ENCODE measurements around the gene GRIK1. TPM values are rescaled to one million over a fixed set of nuclear protein-coding genes. Genes with fewer than 3 reads are reported as not detected.
"Not testable (repeated sequence)": the region's sequence is repeated elsewhere in the genome, so short reads cannot be mapped to it uniquely, and the experiment has no call there.

GRIK1 gene
- total and polyA plus RNA-seq, 4 donors: not detected

DNA sequence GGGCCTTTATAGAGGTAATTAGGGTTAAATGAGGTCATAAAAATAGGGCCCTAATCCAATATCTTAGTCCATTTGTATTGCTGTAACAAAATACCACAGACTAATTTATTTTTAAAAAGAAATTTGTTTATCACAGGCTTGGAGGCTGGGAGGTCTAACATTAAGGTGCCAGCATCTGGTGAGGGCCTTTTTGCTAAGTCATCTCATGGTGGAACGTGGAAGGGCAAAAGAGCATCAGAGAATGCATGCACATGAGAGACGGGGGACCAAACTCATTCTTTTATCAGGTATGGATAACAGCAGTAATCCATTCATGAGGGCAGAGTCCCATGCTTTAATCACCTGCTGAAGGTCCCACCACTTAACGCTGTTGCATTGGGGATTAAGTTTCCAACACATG is 313.8 kb downstream of the GRIK1 start:
- Histone ChIP-seq H3K9me3 (ENCODE audit: control insufficient read depth, low read length) (no peaks in the 10 kb centered on the region), H3K27me3 (ENCODE audit: control insufficient read depth in 1 of 2, insufficient read depth in 2 of 2, low read length in 1 of 2) (no peaks in the 10 kb centered on the region), H3K4me1 (ENCODE audit: control insufficient read depth in 1 of 2, insufficient read depth in 2 of 2, low read length in 2 of 2) (no peaks in the 10 kb centered on the region), H3K27ac (ENCODE audit: low read depth in 1 of 2, low read length in 2 of 2) (no peak overlapping the region), H3K4me3 (ENCODE audit: low read length in 2 of 2) (no peak overlapping the region), H3K36me3 (ENCODE audit: control insufficient read depth in 1 of 2, insufficient read depth in 2 of 2, low read length in 1 of 2) (no peaks in the 10 kb centered on the region)
- ATAC-seq (ENCODE audit: low FRiP score): no peak
- intact Hi-C loops (cut with DNase I): no loop called here
- no peak for DNase-seq
- 97 to 99% methylated on average over 3 of the region's 3 CpGs for WGBS, 2 donors

DNA sequence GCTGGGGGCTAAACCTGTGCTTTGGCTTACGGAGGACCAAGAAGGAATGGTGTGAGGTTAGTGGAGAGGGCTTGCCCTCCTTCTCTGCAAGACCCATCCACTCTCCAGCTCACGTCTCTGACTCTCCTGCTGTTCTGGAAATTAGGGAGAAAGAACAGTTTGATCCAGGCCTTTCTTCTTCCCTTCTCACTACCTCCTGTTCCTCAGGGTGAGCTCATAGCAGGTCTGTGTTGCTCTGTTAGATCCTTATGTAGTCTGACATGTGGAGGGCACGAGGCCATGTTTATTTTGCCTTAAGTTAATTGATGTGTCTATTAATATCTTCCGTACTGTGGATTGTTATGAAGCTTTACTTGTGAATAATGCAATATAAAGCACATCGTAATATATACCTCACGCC is 315.0 kb downstream of the GRIK1 start:
- Histone ChIP-seq H3K27me3 (ENCODE audit: control insufficient read depth in 1 of 2, insufficient read depth in 2 of 2, low read length in 1 of 2) (no peaks in the 10 kb centered on the region), H3K4me1 (ENCODE audit: control insufficient read depth in 1 of 2, insufficient read depth in 2 of 2, low read length in 2 of 2) (no peaks in the 10 kb centered on the region), H3K9me3 (ENCODE audit: control insufficient read depth, low read length) (no peaks in the 10 kb centered on the region), H3K36me3 (ENCODE audit: control insufficient read depth in 1 of 2, insufficient read depth in 2 of 2, low read length in 1 of 2) (no peaks in the 10 kb centered on the region), H3K4me3 (ENCODE audit: low read length in 2 of 2) (no peak overlapping the region), H3K27ac (ENCODE audit: low read depth in 1 of 2, low read length in 2 of 2) (no peak overlapping the region)
- DNase-seq (no peak), ATAC-seq (ENCODE audit: low FRiP score) (no peak)
- WGBS, 2 donors: 89 to 92% methylated on average over 5 to 6 of the region's 6 CpGs
- intact Hi-C loops (cut with DNase I): no loop called here

DNA sequence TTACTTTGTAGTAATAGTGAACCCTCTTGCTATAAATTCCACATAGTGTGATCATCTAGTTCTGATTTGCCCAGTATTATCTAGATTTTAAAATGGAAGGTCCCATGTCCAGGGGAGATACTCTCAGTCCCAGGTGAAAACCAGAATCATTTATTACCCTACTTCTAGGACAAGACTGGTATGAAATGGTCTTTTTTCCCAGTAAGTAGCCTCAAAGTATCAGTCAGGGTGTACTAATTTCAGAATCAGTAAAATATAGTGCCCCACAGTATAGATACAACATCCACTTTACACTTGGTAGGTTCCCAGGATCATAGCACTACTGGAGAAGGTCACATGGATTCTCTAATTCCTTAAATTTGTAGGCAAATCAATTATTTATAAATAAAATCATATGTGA is 318.3 kb downstream of the GRIK1 start:
- no peaks in the 10 kb centered on the region for H3K4me1 ChIP-seq (ENCODE audit: control insufficient read depth in 1 of 2, insufficient read depth in 2 of 2, low read length in 2 of 2)
- DNase-seq: no peak
- intact Hi-C loops (cut with DNase I): no loop called here
- no peaks in the 10 kb centered on the region for H3K36me3 ChIP-seq (ENCODE audit: control insufficient read depth in 1 of 2, insufficient read depth in 2 of 2, low read length in 1 of 2)
- H3K4me3 ChIP-seq (ENCODE audit: low read length in 2 of 2): no peak overlapping the region
- H3K9me3 ChIP-seq (ENCODE audit: control insufficient read depth, low read length): no peaks in the 10 kb centered on the region
- no peak for ATAC-seq (ENCODE audit: low FRiP score)
- no peaks in the 10 kb centered on the region for H3K27me3 ChIP-seq (ENCODE audit: control insufficient read depth in 1 of 2, insufficient read depth in 2 of 2, low read length in 1 of 2)
- H3K27ac ChIP-seq (ENCODE audit: low read depth in 1 of 2, low read length in 2 of 2): no peak overlapping the region

- WGBS, 2 donors: 48 to 64% methylated on average over 6 of the region's 6 CpGs
- Histone ChIP-seq H3K4me3 (ENCODE audit: low read length in 2 of 2) (no peak overlapping the region), H3K27ac (ENCODE audit: low read depth in 1 of 2, low read length in 2 of 2) (no peak overlapping the region), H3K27me3 (ENCODE audit: control insufficient read depth in 1 of 2, insufficient read depth in 2 of 2, low read length in 1 of 2) (no peaks in the 10 kb centered on the region), H3K9me3 (ENCODE audit: control insufficient read depth, low read length) (no peaks in the 10 kb centered on the region), H3K36me3 (ENCODE audit: control insufficient read depth in 1 of 2, insufficient read depth in 2 of 2, low read length in 1 of 2) (no peaks in the 10 kb centered on the region), H3K4me1 (ENCODE audit: control insufficient read depth in 1 of 2, insufficient read depth in 2 of 2, low read length in 2 of 2) (no peaks in the 10 kb centered on the region)
- ATAC-seq (ENCODE audit: low FRiP score): no peak
- intact Hi-C loops (cut with DNase I): no loop called here
- DNase-seq: no peak
These were observed 323.5 kb downstream of the GRIK1 start for GRCh38 chr21:29616209-29616751.

GRCh38 chr21:29613877-29614276 is 325.9 kb downstream of the GRIK1 start:
- WGBS, 2 donors: 93 to 95% methylated on average over 3 of the region's 3 CpGs
- no peaks in the 10 kb centered on the region for H3K36me3 ChIP-seq (ENCODE audit: control insufficient read depth in 1 of 2, insufficient read depth in 2 of 2, low read length in 1 of 2)
- no peaks in the 10 kb centered on the region for H3K9me3 ChIP-seq (ENCODE audit: control insufficient read depth, low read length)
- H3K4me3 ChIP-seq (ENCODE audit: low read length in 2 of 2): no peak overlapping the region
- no peak for DNase-seq
- no peak for ATAC-seq (ENCODE audit: low FRiP score)
- no peaks in the 10 kb centered on the region for H3K4me1 ChIP-seq (ENCODE audit: control insufficient read depth in 1 of 2, insufficient read depth in 2 of 2, low read length in 2 of 2)
- intact Hi-C loops (cut with DNase I): no loop called here
- no peaks in the 10 kb centered on the region for H3K27me3 ChIP-seq (ENCODE audit: control insufficient read depth in 1 of 2, insufficient read depth in 2 of 2, low read length in 1 of 2)
- no peak overlapping the region for H3K27ac ChIP-seq (ENCODE audit: low read depth in 1 of 2, low read length in 2 of 2)

- no peak for ATAC-seq (ENCODE audit: low FRiP score)
- no peak for DNase-seq
- H3K27me3 ChIP-seq (ENCODE audit: control insufficient read depth in 1 of 2, insufficient read depth in 2 of 2, low read length in 1 of 2): no peaks in the 10 kb centered on the region
- no peaks in the 10 kb centered on the region for H3K9me3 ChIP-seq (ENCODE audit: control insufficient read depth, low read length)
- no peak overlapping the region for H3K4me3 ChIP-seq (ENCODE audit: low read length in 2 of 2)
- H3K27ac ChIP-seq (ENCODE audit: low read depth in 1 of 2, low read length in 2 of 2): no peak overlapping the region
- 65 to 73% methylated on average over 3 of the region's 3 CpGs for WGBS, 2 donors
- H3K36me3 ChIP-seq (ENCODE audit: control insufficient read depth in 1 of 2, insufficient read depth in 2 of 2, low read length in 1 of 2): no peaks in the 10 kb centered on the region
- intact Hi-C loops (cut with DNase I): no loop called here
- H3K4me1 ChIP-seq (ENCODE audit: control insufficient read depth in 1 of 2, insufficient read depth in 2 of 2, low read length in 2 of 2): no peaks in the 10 kb centered on the region
These were observed 326.8 kb downstream of the GRIK1 start for GRCh38 chr21:29613021-29613420.

- no peak for DNase-seq
- H3K4me1 ChIP-seq (ENCODE audit: control insufficient read depth in 1 of 2, insufficient read depth in 2 of 2, low read length in 2 of 2): no peaks in the 10 kb centered on the region
- intact Hi-C loops (cut with DNase I): no loop called here
- no peaks in the 10 kb centered on the region for H3K36me3 ChIP-seq (ENCODE audit: control insufficient read depth in 1 of 2, insufficient read depth in 2 of 2, low read length in 1 of 2)
- no peak overlapping the region for H3K4me3 ChIP-seq (ENCODE audit: low read length in 2 of 2)
- no peaks in the 10 kb centered on the region for H3K27me3 ChIP-seq (ENCODE audit: control insufficient read depth in 1 of 2, insufficient read depth in 2 of 2, low read length in 1 of 2)
- ATAC-seq (ENCODE audit: low FRiP score): no peak
- 24 to 25% methylated on average over 2 of the region's 2 CpGs for WGBS, 2 donors
- no peak overlapping the region for H3K27ac ChIP-seq (ENCODE audit: low read depth in 1 of 2, low read length in 2 of 2)
- no peaks in the 10 kb centered on the region for H3K9me3 ChIP-seq (ENCODE audit: control insufficient read depth, low read length)
These were observed 328.9 kb downstream of the GRIK1 start for GRCh38 chr21:29610779-29611360.

- Histone ChIP-seq H3K4me1 (ENCODE audit: control insufficient read depth in 1 of 2, insufficient read depth in 2 of 2, low read length in 2 of 2) (no peaks in the 10 kb centered on the region), H3K27me3 (ENCODE audit: control insufficient read depth in 1 of 2, insufficient read depth in 2 of 2, low read length in 1 of 2) (no peaks in the 10 kb centered on the region), H3K4me3 (ENCODE audit: low read length in 2 of 2) (no peak overlapping the region), H3K9me3 (ENCODE audit: control insufficient read depth, low read length) (no peaks in the 10 kb centered on the region), H3K27ac (ENCODE audit: low read depth in 1 of 2, low read length in 2 of 2) (no peak overlapping the region), H3K36me3 (ENCODE audit: control insufficient read depth in 1 of 2, insufficient read depth in 2 of 2, low read length in 1 of 2) (no peaks in the 10 kb centered on the region)
- ATAC-seq (ENCODE audit: low FRiP score): no peak
- intact Hi-C loops (cut with DNase I): no loop called here
- WGBS, 2 donors: 92 to 96% methylated on average over 3 of the region's 3 CpGs
- no peak for DNase-seq
These were observed 333.2 kb downstream of the GRIK1 start for GRCh38 chr21:29606613-29607012.

DNA sequence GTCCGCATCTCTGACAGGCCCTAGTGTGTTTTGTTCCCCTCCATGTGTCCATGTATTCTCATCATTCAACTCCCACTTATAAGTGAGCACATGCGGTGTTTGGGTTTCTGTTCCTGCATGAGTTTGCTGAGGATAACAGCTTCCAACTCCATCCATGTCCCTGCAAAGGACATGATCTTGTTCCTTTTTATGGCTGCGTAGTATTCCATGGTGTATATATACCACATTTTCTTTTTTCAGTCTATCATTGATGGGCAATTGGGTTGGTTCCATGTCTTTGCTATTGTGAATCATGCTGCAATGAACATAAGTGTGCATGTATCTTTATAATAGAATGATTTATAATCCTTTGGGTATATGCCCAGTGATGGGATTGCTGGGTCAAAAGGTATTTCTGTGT is 334.6 kb downstream of the GRIK1 start:
- WGBS, 2 donors: 65 to 84% methylated on average over 3 of the region's 3 CpGs

More for the DNA sequence above, 334.6 kb downstream of the GRIK1 start:
- H3K36me3 ChIP-seq (ENCODE audit: control insufficient read depth in 1 of 2, insufficient read depth in 2 of 2, low read length in 1 of 2); DNase-seq; H3K9me3 ChIP-seq (ENCODE audit: control insufficient read depth, low read length); H3K4me1 ChIP-seq (ENCODE audit: control insufficient read depth in 1 of 2, insufficient read depth in 2 of 2, low read length in 2 of 2); intact Hi-C loops (cut with DNase I); H3K27me3 ChIP-seq (ENCODE audit: control insufficient read depth in 1 of 2, insufficient read depth in 2 of 2, low read length in 1 of 2); H3K4me3 ChIP-seq (ENCODE audit: low read length in 2 of 2); ATAC-seq (ENCODE audit: low FRiP score); H3K27ac ChIP-seq (ENCODE audit: low read depth in 1 of 2, low read length in 2 of 2): not testable (repeated sequence)
